HTERT RPE-1 (cell line): ENCODE measurements around the gene HAUS1.
"Not testable (repeated sequence)": the region's sequence is repeated elsewhere in the genome, so short reads cannot be mapped to it uniquely, and the experiment has no call there.

ENCODE experiments used
- in situ Hi-C: fragments of 300-500 bp; cut with MboI; formaldehyde crosslinking; loops from 4 replicates; pipeline ENCODE4 v1.14.3; 2020; ENCODE audit warnings: low sequenced_read_pairs

HAUS1 gene

GRCh38 chr18:46155641-46156051 lies 51.5 kb downstream of the HAUS1 start:
- in situ Hi-C loops, result no loop called here

GRCh38 chr18:46156124-46156745 lies 52.0 kb downstream of the HAUS1 start:
- in situ Hi-C loops, result no loop called here

- in situ Hi-C loops, result no loop called here
Observed at GRCh38 chr18:46156843-46157242, 52.7 kb downstream of the HAUS1 start.

DNA sequence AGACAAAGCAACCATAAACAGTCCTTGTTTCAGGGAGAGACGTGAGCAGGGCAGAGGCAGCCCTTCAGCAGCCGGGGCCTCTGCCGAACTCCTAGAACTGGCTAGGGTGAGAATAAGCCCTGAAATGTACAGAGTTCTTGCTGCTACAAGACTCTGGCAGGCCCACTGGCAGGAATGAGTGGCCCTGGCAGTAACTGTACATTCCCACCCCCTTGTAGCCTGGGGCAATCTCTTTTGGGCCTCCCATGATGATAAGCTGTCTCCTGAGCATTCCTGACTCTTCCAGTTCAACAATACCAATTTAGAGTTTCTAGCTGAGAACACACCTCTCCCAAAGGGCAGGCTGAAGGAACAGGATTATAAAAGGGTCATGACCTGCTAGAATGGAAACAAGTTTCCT lies 54.3 kb downstream of the HAUS1 start:
- in situ Hi-C loops, result no loop called here

GRCh38 chr18:46160050-46160798 lies 56.0 kb downstream of the HAUS1 start:
- in situ Hi-C loops, result no loop called here

DNA sequence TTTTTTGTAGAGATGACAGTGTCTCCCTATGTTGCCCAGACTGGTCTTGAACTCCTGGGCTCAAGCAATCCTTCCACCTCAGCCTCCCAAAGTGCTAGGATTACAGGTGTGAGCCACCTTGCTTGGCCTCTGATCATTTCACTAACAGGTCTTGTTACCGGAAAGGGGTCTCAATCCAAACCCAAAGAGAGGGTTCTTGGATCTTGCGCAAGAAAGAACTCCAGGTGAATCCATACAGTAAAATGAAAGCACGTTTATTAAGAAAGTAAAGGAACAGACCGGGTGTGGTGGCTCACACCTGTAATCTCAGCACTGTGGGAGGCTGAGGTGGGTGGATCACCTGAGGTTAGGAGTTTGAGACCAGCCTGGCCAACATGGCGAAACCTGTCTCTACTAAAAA lies 56.7 kb downstream of the HAUS1 start:
- in situ Hi-C loops, result not testable (repeated sequence)

- in situ Hi-C loops, result no loop called here
Observed at GRCh38 chr18:46161703-46162396, 57.7 kb downstream of the HAUS1 start.

GRCh38 chr18:46163091-46163490 lies 58.9 kb downstream of the HAUS1 start:
- in situ Hi-C loops, result no loop called here

DNA sequence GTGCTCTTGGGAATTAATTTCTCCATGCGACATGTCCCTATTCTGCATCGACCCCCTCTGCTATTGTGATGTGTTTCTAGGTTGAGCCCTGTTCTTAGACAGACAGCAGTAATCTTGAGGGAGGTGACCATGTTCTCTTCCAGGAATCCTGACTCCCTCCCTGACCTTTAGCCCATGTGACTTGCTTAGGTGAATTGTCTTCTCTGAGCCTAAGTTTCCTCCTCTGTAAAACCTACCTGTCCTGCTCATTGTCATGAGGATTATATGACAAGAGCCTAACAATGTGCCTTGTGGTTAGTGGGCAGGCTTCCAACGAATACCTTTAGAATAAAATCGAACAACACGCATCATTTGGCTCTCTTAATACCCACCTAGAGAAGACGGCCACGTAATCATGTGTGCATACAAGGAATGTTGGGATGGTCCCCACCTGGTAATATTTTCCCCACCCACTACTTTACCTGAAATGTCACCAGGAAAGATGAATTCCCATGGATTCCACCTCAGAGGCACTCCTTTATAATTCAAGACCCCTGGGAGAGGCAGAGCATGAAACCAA lies 59.8 kb downstream of the HAUS1 start:
- in situ Hi-C loops, result no loop called here

DNA sequence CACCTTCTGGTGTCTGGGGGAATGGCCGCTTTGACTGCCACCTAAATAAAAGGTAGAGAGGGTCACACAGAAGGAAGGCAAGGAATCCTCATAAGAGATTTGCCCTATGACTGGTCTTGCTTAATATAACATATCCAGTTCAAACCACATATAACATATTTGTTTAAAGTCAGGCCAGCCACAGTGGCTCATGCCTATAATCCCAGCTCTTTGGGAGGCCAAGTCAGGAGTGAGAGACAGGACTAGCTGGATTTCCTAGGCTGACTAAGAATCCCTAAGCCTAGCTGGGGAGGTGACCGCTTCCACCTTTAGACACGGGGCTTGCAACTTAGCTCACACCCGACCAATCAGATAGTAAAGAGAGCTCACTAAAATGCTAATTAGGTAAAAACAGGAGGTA lies 60.3 kb downstream of the HAUS1 start:
- in situ Hi-C loops, result not testable (repeated sequence)

- in situ Hi-C loops, result no loop called here
Observed at GRCh38 chr18:46164920-46165319, 60.7 kb downstream of the HAUS1 start.

GRCh38 chr18:46166261-46166970 lies 62.2 kb downstream of the HAUS1 start:
- in situ Hi-C loops, result no loop called here

- in situ Hi-C loops, result no loop called here
Observed at GRCh38 chr18:46167971-46168370, 63.8 kb downstream of the HAUS1 start.

GRCh38 chr18:46169464-46169941 lies 65.3 kb downstream of the HAUS1 start:
- in situ Hi-C loops, result no loop called here

GRCh38 chr18:46171331-46171730 lies 67.1 kb downstream of the HAUS1 start:
- in situ Hi-C loops, result no loop called here

DNA sequence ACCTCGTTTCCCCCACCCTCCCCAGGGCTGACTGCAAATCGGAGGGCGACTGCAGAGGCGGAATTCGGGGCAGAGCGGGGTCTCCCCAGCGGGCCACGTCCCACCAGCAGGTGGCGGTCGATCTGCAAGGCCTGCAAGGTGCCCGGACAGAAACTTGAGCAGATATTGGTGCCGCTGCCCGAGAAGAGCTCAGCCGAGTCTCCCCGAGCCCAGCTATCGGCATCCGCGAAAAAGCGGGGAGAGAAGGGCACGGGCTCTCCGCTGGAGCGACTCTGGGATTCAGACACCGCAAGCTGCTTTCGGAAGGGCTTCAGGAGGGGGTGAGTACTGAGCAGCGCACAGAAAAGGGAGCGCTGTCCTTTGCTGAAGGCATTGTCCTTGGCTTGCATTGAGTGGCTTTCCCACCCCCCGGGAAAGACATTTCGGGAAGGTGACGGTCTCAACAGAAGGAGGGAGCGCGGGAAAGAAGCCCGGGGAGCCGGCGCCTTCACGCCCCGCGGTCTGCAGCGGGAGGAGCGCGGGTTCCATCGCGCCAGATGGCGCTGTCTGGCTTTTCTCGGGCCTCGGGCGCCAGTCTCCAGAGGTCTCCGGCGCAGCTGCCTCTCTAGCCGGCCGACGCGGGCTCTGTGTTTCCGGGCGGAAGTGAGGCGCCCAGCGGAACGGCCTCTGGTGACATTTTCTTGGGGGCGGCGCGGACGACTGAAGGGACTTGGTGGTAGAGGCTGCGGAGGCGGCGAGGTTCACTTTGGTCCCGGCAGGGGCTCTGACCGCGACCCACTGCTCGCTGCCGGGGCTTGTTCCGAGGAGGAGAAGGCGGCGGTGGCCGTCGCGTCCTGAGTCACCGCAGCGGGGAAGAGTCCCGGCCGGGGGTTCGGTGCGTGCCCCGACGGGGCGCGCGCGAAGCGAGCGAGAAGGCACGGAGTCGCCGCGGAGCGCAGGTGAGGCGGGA lies 69.5 kb downstream of the HAUS1 start:
- in situ Hi-C loops, result no loop called here

- in situ Hi-C loops, result no loop called here
Observed at GRCh38 chr18:46174342-46175041, 70.3 kb downstream of the HAUS1 start.

DNA sequence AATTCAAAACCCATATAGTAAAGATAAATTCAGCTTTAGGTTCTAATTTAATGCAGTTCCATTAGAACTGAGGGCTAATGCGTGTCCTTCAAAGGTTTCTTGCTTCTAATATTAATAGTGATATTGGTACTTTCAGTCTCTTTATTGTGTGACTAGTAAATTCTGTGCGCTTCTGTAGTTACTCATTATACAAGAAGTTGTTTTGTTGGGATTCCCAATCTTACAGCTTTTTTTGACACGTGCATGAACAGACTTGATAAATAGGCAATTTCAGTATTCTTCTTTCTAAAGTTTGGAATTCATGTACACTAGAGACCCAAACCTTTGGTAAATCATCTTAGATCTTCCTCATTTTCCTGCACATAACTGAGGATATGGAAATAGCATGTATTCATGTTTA lies 71.8 kb downstream of the HAUS1 start:
- in situ Hi-C loops, result no loop called here
